Measurements from ENCODE around the gene ELOA.

ELOA gene

GRCh38 chr1:23718482-23718881 lies 24.8 kb upstream of the ELOA start:
- ChIA-PET CTCF (interaction anchor here (0.8 to 1.0 kb wide), 2 partner anchors 18 to 24 kb away, joined by 3 read pairs; no protein-coding TSS in a partner anchor), POLR2A (no interaction called here)
- H3K4me3 ChIP-seq (ENCODE audit: low read depth, low read length) = no peak overlapping the region
- no peak for DNase-seq (ENCODE audit: low read depth, low spot score)
- peak; percentile 54 for TF ChIP-seq CTCF (IDR thresholded peaks at IDR 0.05; ENCODE audit: insufficient read depth, low read length, missing control alignments)

GRCh38 chr1:23719162-23719820 lies 24.0 kb upstream of the ELOA start:
- CTCF ChIA-PET = interaction anchor here (1.0 to 1.2 kb wide), 2 partner anchors 13 to 18 kb away, joined by 3 read pairs; no protein-coding TSS in a partner anchor
- no peak for TF ChIP-seq CTCF (IDR thresholded peaks at IDR 0.05; ENCODE audit: insufficient read depth, low read length, missing control alignments)
- POLR2A ChIA-PET = no interaction called here
- DNase-seq (ENCODE audit: low read depth, low spot score) = no peak
- H3K4me3 ChIP-seq (ENCODE audit: low read depth, low read length) = no peak overlapping the region

GRCh38 chr1:23720256-23720995 lies 22.8 kb upstream of the ELOA start:
- no peak for DNase-seq (ENCODE audit: low read depth, low spot score)
- POLR2A ChIA-PET = interaction anchor here (0.7 to 0.8 kb wide), 2 partner anchors 29 to 162 kb away, joined by 3 read pairs; partner anchors contain the start of gene RPL11
- CTCF ChIA-PET = interaction anchor here (0.6 kb wide), 1 partner anchor 25 kb away, joined by 3 read pairs; no protein-coding TSS in a partner anchor
- no peak for TF ChIP-seq CTCF (IDR thresholded peaks at IDR 0.05; ENCODE audit: insufficient read depth, low read length, missing control alignments)
- no peak overlapping the region for H3K4me3 ChIP-seq (ENCODE audit: low read depth, low read length)

- H3K4me3 ChIP-seq (ENCODE audit: low read depth, low read length) = no peak overlapping the region
- CTCF ChIA-PET = no interaction called here
- DNase-seq (ENCODE audit: low read depth, low spot score) = no peak
- TF ChIP-seq CTCF (IDR thresholded peaks at IDR 0.05; ENCODE audit: insufficient read depth, low read length, missing control alignments) = no peak
- POLR2A ChIA-PET = no interaction called here
Measured at GRCh38 chr1:23722652-23723051, 20.6 kb upstream of the ELOA start.

GRCh38 chr1:23726686-23727085 lies 16.6 kb upstream of the ELOA start:
- H3K4me3 ChIP-seq (ENCODE audit: low read depth, low read length) = no peak overlapping the region
- no peak for TF ChIP-seq CTCF (IDR thresholded peaks at IDR 0.05; ENCODE audit: insufficient read depth, low read length, missing control alignments)
- POLR2A ChIA-PET = no interaction called here
- DNase-seq (ENCODE audit: low read depth, low spot score) = no peak
- CTCF ChIA-PET = no interaction called here

GRCh38 chr1:23727362-23727811 lies 15.9 kb upstream of the ELOA start:
- H3K4me3 ChIP-seq (ENCODE audit: low read depth, low read length) = no peak overlapping the region
- CTCF ChIA-PET = no interaction called here
- no peak for TF ChIP-seq CTCF (IDR thresholded peaks at IDR 0.05; ENCODE audit: insufficient read depth, low read length, missing control alignments)
- DNase-seq (ENCODE audit: low read depth, low spot score) = no peak
- POLR2A ChIA-PET = no interaction called here

Data from AG04449 (cell line).